Measurements from ENCODE around the gene WNT16.

- TF ChIP-seq CTCF (IDR thresholded peaks at IDR 0.05) = no peak
- TF ChIP-seq EZH2 (IDR thresholded peaks at IDR 0.05) = no peak
Measured at GRCh38 chr7:121382473-121382872, 53.7 kb downstream of the WNT16 start.

Data from neural progenitor cell (in vitro differentiated cells).